Measurements from ENCODE around the gene TSR1.

Gene TSR1

GRCh38 chr17:2336215-2336851 is at the start of gene TSR1:
TSS of gene TSR1 (minus strand) at chr17:2336457. CDS start at chr17:2336427, 30 bp downstream.
- peak; percentile 97 for DNase-seq (ENCODE audit: insufficient read length, low spot score)
- TF ChIP-seq POLR2A (IDR thresholded peaks at IDR 0.05; ENCODE audit: low read depth, low read length), result peak; percentile 72
- FAIRE-seq, result no peak

- FAIRE-seq, result no peak
- no peak for DNase-seq (ENCODE audit: insufficient read length, low spot score)
- TF ChIP-seq POLR2A (IDR thresholded peaks at IDR 0.05; ENCODE audit: low read depth, low read length), result no peak
These were observed 49.3 kb upstream of the TSR1 start for GRCh38 chr17:2385240-2386210.

- TF ChIP-seq POLR2A (IDR thresholded peaks at IDR 0.05; ENCODE audit: low read depth, low read length), result no peak
- FAIRE-seq (no peak), DNase-seq (ENCODE audit: insufficient read length, low spot score) (no peak)
These were observed 48.3 kb upstream of the TSR1 start for GRCh38 chr17:2384439-2385127.

GRCh38 chr17:2383628-2384167 is 47.4 kb upstream of the TSR1 start:
- no peak for TF ChIP-seq POLR2A (IDR thresholded peaks at IDR 0.05; ENCODE audit: low read depth, low read length)
- no peak for DNase-seq (ENCODE audit: insufficient read length, low spot score)
- FAIRE-seq, result no peak

DNA sequence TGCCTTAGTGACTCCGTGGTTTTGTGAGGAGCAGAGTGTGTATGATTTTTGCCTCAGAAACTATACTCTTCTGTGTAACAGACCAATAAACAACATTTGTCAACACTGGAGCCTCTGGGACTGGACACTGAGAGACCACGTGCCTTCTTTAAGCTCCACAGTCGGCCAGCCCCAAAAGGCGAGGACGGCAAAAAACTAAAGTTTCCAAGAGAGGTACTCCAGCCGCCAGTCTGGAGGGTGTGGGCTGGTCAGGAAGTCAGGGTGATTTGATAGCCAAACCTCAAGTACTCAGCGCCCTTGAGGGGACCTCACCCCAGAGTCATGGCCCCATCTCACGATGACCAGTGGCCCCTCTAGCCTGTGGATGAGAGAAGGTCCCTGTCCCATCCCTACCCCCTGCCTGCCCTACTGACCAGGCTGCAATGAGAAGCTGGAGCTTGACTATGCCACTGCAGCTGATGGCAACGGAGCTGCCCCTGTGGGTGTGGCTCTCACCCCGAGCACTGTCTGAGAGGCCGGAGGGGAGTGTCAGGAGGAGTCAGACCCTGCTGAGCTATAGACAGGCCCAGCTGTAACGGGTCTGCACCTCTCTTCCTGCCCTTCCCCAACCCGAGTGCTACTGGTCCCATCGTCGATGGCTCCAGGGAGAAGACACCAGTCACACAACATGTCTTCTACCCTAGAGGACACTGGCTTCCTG is 44.8 kb upstream of the TSR1 start:
- FAIRE-seq (no peak), DNase-seq (ENCODE audit: insufficient read length, low spot score) (no peak)
- no peak for TF ChIP-seq POLR2A (IDR thresholded peaks at IDR 0.05; ENCODE audit: low read depth, low read length)

GRCh38 chr17:2380226-2380922 is 44.1 kb upstream of the TSR1 start:
- FAIRE-seq (no peak), DNase-seq (ENCODE audit: insufficient read length, low spot score) (no peak)
- TF ChIP-seq POLR2A (IDR thresholded peaks at IDR 0.05; ENCODE audit: low read depth, low read length), result no peak

DNA sequence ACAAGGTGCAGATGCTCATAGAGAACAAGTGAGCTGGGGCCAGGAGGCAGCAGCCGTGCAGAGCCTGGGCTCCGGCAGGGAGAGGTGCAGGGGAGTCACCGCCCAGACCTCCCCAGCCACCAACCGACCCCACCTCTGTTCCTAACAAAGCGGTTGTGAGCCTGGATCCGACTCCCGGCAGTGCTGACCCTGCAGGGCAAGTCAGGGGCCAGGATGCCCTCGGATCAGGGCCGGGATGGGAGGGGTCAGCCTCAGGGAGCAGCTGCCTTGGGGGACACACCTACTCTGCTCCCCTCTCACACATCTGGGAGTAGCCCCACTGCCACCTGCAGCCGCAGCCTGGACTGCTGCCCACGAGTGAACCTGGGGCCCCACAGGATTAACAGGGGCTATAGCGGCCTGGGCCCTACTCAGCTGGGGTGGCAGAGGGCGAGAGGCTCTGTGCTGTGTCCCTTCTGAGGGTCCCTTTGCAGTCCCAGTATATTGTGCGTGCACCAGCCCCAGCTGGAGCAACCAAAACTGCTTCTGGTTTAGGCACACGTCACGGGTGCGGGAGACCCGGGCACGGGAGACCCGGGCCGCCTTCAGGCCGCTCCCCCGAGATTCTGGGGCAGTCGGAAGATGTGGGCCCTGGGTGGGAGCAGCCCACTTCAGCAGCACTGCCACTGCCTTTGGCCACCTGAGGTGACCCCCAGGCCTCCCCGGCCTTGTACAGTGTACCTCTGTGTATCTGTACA is 43.4 kb upstream of the TSR1 start:
- TF ChIP-seq POLR2A (IDR thresholded peaks at IDR 0.05; ENCODE audit: low read depth, low read length), result no peak
- no peak for FAIRE-seq
- no peak for DNase-seq (ENCODE audit: insufficient read length, low spot score)

GRCh38 chr17:2378905-2379304 is 42.6 kb upstream of the TSR1 start:
- no peak for TF ChIP-seq POLR2A (IDR thresholded peaks at IDR 0.05; ENCODE audit: low read depth, low read length)
- no peak for FAIRE-seq
- no peak for DNase-seq (ENCODE audit: insufficient read length, low spot score)

- FAIRE-seq (no peak), DNase-seq (ENCODE audit: insufficient read length, low spot score) (no peak)
- no peak for TF ChIP-seq POLR2A (IDR thresholded peaks at IDR 0.05; ENCODE audit: low read depth, low read length)
These were observed 41.4 kb upstream of the TSR1 start for GRCh38 chr17:2377659-2378058.

- no peak for TF ChIP-seq POLR2A (IDR thresholded peaks at IDR 0.05; ENCODE audit: low read depth, low read length)
These were observed 39.9 kb upstream of the TSR1 start for GRCh38 chr17:2376107-2376506.

GRCh38 chr17:2375406-2375805 is 39.1 kb upstream of the TSR1 start:
- DNase-seq (ENCODE audit: insufficient read length, low spot score) (no peak), FAIRE-seq (no peak)

More at GRCh38 chr17:2376107-2376506, 39.9 kb upstream of the TSR1 start:
- DNase-seq (ENCODE audit: insufficient read length, low spot score), result no peak
- FAIRE-seq, result no peak

More at GRCh38 chr17:2375406-2375805, 39.1 kb upstream of the TSR1 start:
- no peak for TF ChIP-seq POLR2A (IDR thresholded peaks at IDR 0.05; ENCODE audit: low read depth, low read length)
